Lower leg skin (tissue), 3 donors: ENCODE data around the gene SUN1.

Source experiments
- CTCF ChIP-seq, 3 donors: fragments of 450-650 bp; IDR thresholded peaks; one replicate each; pipeline ENCODE4 v1.5.1; 2016; ENCODE audit warnings: antibody characterized with exemption in 3 of 3, mild to moderate bottlenecking in 3 of 3, moderate library complexity in 2 of 3
- POLR2A ChIP-seq, 2 donors: fragments of 450-650 bp; IDR thresholded peaks; one replicate each; pipeline ENCODE4 v1.6.1; 2016 to 2017; ENCODE audit warnings: antibody characterized with exemption in 2 of 2, mild to moderate bottlenecking in 1 of 2, moderate library complexity in 1 of 2

GRCh38 chr7:897086-897485, 64.8 kb downstream of the SUN1 start:
- TF ChIP-seq CTCF (IDR thresholded peaks at IDR 0.05) = no peak
- no peak for TF ChIP-seq POLR2A (IDR thresholded peaks at IDR 0.05)
